Measurements from ENCODE around the gene GCSH. TPM values are rescaled to one million over a fixed set of nuclear protein-coding genes. Genes with fewer than 3 reads are reported as not detected.

The GCSH gene
- total RNA-seq, 1 donor from 2014 or later: 5.0 TPM

DNA sequence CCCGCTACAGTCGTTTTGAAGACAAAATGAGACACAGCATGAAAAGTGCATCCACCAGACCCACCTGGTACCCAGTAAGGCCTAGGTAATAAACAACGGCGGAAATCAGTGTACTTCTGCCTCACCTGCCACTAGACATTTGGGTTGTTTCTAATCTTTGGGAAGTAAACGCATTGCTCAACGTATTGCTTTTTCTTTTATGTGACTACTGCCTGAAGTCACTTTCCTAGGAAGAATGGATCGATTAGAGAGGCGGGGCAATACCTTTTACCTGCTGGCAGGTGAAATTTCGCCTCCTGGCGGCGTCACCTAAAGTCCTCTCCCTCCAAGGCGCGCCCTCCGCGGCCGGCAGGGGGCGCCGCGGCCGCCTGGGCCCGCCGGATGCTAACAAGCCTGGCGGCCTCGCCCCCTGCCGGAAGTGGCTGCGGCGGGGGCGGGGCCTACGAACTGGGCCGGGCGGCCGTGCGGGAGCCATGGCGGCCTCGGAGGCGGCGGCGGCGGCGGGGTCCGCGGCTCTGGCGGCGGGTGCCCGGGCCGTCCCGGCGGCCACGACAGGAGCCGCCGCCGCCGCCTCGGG lies 60.7 kb downstream of the GCSH start, which contains the start of gene ATMIN:
Gene ATMIN (plus strand): TSS at position 445 of the 577 bp plus-strand sequence. CDS start 29 bp downstream, at position 474.
- DNase-seq (ENCODE audit: low spot score in 2 of 2): peak; percentile 25 to 90
- H3K27me3 ChIP-seq: no peaks in the 10 kb centered on the region
- intact Hi-C loops (cut with DNase I): loop anchor here (1.0 to 5.0 kb wide), 4 partner anchors 29 to 702 kb away; partner anchors contain the start of genes C16orf46, CMC2 and GCSH
- peaks cover 0 to 8% of the 10 kb centered on the region in 2 donors for H3K36me3 ChIP-seq
- no peaks in the 10 kb centered on the region for H3K9me3 ChIP-seq
- H3K4me3 ChIP-seq: peak within 1 kb of the TSS; percentile 90 to 93
- TF ChIP-seq, protein P1, sequence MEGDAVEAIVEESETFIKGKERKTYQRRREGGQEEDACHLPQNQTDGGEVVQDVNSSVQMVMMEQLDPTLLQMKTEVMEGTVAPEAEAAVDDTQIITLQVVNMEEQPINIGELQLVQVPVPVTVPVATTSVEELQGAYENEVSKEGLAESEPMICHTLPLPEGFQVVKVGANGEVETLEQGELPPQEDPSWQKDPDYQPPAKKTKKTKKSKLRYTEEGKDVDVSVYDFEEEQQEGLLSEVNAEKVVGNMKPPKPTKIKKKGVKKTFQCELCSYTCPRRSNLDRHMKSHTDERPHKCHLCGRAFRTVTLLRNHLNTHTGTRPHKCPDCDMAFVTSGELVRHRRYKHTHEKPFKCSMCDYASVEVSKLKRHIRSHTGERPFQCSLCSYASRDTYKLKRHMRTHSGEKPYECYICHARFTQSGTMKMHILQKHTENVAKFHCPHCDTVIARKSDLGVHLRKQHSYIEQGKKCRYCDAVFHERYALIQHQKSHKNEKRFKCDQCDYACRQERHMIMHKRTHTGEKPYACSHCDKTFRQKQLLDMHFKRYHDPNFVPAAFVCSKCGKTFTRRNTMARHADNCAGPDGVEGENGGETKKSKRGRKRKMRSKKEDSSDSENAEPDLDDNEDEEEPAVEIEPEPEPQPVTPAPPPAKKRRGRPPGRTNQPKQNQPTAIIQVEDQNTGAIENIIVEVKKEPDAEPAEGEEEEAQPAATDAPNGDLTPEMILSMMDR (IDR thresholded peaks at IDR 0.05): peak; percentile 90 to 97 (median 90)
- peaks cover 0 to 9% of the 10 kb centered on the region in 2 donors for H3K4me1 ChIP-seq
- peak within 1 kb of the TSS in 1 of 2 donors; percentile 52 for H3K27ac ChIP-seq

Other genes with a start within 250 kb of the GCSH start
- 4.0 TPM for gene CMC2, start 89.5 kb downstream of the GCSH start, total RNA-seq
- not detected for gene CENPN, start 89.2 kb downstream of the GCSH start, total RNA-seq
- gene ATMIN, start 60.6 kb downstream of the GCSH start, total RNA-seq: 11.9 TPM
- gene C16orf46, start 19.2 kb downstream of the GCSH start, total RNA-seq: not detected
- gene BCO1, start 142.3 kb upstream of the GCSH start, total RNA-seq: not detected
- 2.6 TPM for gene GAN, start 218.6 kb upstream of the GCSH start, total RNA-seq